ENCODE data around the gene PRSS1.

The PRSS1 gene

DNA sequence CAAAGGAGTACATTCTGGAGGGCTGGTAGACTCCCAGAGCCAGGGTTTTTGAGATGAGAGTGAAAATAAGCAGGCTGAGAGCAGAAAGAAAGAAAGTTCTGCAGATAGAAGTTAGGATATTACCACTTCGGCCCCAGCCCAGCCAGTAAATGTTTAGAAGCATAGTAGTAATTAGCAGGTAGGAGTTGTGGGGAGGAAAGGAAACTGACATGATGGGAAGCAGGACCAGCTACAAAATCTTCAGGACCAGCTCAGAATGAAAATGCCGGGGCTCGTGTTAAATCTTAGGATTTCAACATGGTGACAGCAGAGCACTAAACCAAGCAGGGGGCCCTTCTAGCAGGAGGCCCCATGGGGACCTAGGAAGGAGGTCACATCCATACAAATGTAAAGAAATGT is 50.2 kb downstream of the PRSS1 start:
- Histone ChIP-seq H2BK5ac (ENCODE audit: low read depth, low read length, poor library complexity, severe bottlenecking) (no peak overlapping the region), H2BK120ac (ENCODE audit: low read depth, low read length) (no peak overlapping the region), H3K14ac (ENCODE audit: low read length in 2 of 2) (no peak overlapping the region), H3K4ac (ENCODE audit: low read depth in 1 of 2, low read length in 2 of 2) (no peak overlapping the region), H4K8ac (ENCODE audit: low read length) (no peak overlapping the region), H3K36me3 (ENCODE audit: control insufficient read depth in 1 of 2, insufficient read depth in 2 of 2, low read depth in 1 of 2, low read length in 2 of 2) (no peaks in the 10 kb centered on the region), H2AK5ac (ENCODE audit: low read length, severe bottlenecking) (no peak overlapping the region), H2BK15ac (ENCODE audit: low read depth, poor library complexity, severe bottlenecking) (no peak overlapping the region), H3K9ac (ENCODE audit: low read length) (no peak overlapping the region), H3K9me3 (ENCODE audit: control insufficient read depth, low read length) (no peaks in the 10 kb centered on the region), H3K4me1 (ENCODE audit: control insufficient read depth, insufficient read depth, low read depth, low read length) (peaks cover 13% of the 10 kb centered on the region), H4K91ac (ENCODE audit: low read length) (no peak overlapping the region), H3K18ac (ENCODE audit: low read depth in 1 of 2, low read length in 2 of 2) (no peak overlapping the region), H3K79me1 (replicated peaks; ENCODE audit: low read length, poor library complexity, severe bottlenecking) (no peaks in the 10 kb centered on the region), H3K27me3 (ENCODE audit: control insufficient read depth in 1 of 2, insufficient read depth in 1 of 2, low read length in 2 of 2) (peaks cover 91 to 95% of the 10 kb centered on the region in 2 experiments), H2AFZ (ENCODE audit: low read depth, low read length) (no peak overlapping the region), H3K4me3 (ENCODE audit: insufficient read depth in 1 of 2, low read depth in 1 of 2, low read length in 2 of 2) (no peak overlapping the region), H3K4me2 (ENCODE audit: low read length, poor library complexity, severe bottlenecking) (no peak overlapping the region), H2BK12ac (ENCODE audit: low read length in 2 of 2) (no peak overlapping the region), H3K27ac (ENCODE audit: low read length, poor library complexity, severe bottlenecking) (no peak overlapping the region), H3K23ac (ENCODE audit: low read length in 2 of 2) (no peak overlapping the region)
- DNase-seq = no peak
- 52% methylated on average over 3 of the region's 3 CpGs for WGBS

DNA sequence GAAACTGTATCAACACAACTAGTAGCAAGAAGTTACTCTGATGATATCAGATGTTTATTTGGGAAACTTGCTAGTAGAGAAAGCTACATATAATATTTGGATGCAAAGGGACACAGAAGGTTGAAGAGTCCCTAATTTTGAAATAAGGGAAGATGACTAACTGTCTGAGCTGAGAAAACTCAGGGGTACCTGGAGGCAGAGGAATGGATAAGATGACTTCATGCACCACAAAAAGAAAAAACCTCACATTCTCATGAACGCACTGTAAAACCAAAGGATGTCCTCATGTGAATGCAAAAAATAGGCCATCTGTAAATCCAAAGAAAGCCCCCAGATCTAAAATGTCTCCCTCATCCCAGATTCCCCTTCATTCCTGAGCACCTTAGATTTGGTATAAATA is 50.8 kb downstream of the PRSS1 start:
- WGBS = 89% methylated on average over 1 of the region's 1 CpG
- H2BK12ac ChIP-seq (ENCODE audit: low read length in 2 of 2) = no peak overlapping the region
- no peak overlapping the region for H3K4me2 ChIP-seq (ENCODE audit: low read length, poor library complexity, severe bottlenecking)
- peaks cover 91 to 94% of the 10 kb centered on the region in 2 experiments for H3K27me3 ChIP-seq (ENCODE audit: control insufficient read depth in 1 of 2, insufficient read depth in 1 of 2, low read length in 2 of 2)
- no peak overlapping the region for H2AK5ac ChIP-seq (ENCODE audit: low read length, severe bottlenecking)
- H3K79me1 ChIP-seq (replicated peaks; ENCODE audit: low read length, poor library complexity, severe bottlenecking) = no peaks in the 10 kb centered on the region
- no peak overlapping the region for H4K91ac ChIP-seq (ENCODE audit: low read length)
- no peak for DNase-seq
- H3K27ac ChIP-seq (ENCODE audit: low read length, poor library complexity, severe bottlenecking) = no peak overlapping the region
- peaks cover 13% of the 10 kb centered on the region for H3K4me1 ChIP-seq (ENCODE audit: control insufficient read depth, insufficient read depth, low read depth, low read length)
- H3K4me3 ChIP-seq (ENCODE audit: insufficient read depth in 1 of 2, low read depth in 1 of 2, low read length in 2 of 2) = no peak overlapping the region
- no peak overlapping the region for H3K4ac ChIP-seq (ENCODE audit: low read depth in 1 of 2, low read length in 2 of 2)
- no peak overlapping the region for H2BK15ac ChIP-seq (ENCODE audit: low read depth, poor library complexity, severe bottlenecking)
- no peak overlapping the region for H3K14ac ChIP-seq (ENCODE audit: low read length in 2 of 2)
- H2BK120ac ChIP-seq (ENCODE audit: low read depth, low read length) = no peak overlapping the region
- no peaks in the 10 kb centered on the region for H3K9me3 ChIP-seq (ENCODE audit: control insufficient read depth, low read length)
- no peak overlapping the region for H4K8ac ChIP-seq (ENCODE audit: low read length)
- H3K9ac ChIP-seq (ENCODE audit: low read length) = no peak overlapping the region
- H2AFZ ChIP-seq (ENCODE audit: low read depth, low read length) = no peak overlapping the region
- no peaks in the 10 kb centered on the region for H3K36me3 ChIP-seq (ENCODE audit: control insufficient read depth in 1 of 2, insufficient read depth in 2 of 2, low read depth in 1 of 2, low read length in 2 of 2)
- no peak overlapping the region for H3K18ac ChIP-seq (ENCODE audit: low read depth in 1 of 2, low read length in 2 of 2)
- no peak overlapping the region for H2BK5ac ChIP-seq (ENCODE audit: low read depth, low read length, poor library complexity, severe bottlenecking)
- H3K23ac ChIP-seq (ENCODE audit: low read length in 2 of 2) = no peak overlapping the region

DNA sequence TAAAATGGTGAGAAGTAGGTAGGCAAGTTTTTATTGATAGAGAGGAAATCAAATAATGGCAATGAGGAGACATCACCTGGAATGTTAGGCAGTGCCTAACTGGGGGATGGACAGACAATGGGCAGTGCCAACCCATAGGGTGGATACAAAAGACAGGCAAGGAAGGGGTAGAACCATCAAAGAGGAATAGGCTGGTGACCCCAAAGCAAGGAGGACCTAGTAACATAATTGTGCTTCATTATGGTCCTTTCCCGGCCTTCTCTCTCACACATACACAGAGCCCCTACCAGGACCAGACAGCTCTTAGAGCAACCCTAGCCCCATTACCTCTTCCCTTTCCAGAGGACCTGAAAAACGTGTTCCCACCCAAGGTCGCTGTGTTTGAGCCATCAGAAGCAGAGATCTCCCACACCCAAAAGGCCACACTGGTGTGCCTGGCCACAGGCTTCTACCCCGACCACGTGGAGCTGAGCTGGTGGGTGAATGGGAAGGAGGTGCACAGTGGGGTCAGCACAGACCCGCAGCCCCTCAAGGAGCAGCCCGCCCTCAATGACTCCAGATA is 51.5 kb downstream of the PRSS1 start:
- H3K18ac ChIP-seq (ENCODE audit: low read depth in 1 of 2, low read length in 2 of 2) = no peak overlapping the region
- no peaks in the 10 kb centered on the region for H3K9me3 ChIP-seq (ENCODE audit: control insufficient read depth, low read length)
- no peak overlapping the region for H2BK12ac ChIP-seq (ENCODE audit: low read length in 2 of 2)
- H2AFZ ChIP-seq (ENCODE audit: low read depth, low read length) = no peak overlapping the region
- H3K79me1 ChIP-seq (replicated peaks; ENCODE audit: low read length, poor library complexity, severe bottlenecking) = no peaks in the 10 kb centered on the region
- no peak overlapping the region for H3K14ac ChIP-seq (ENCODE audit: low read length in 2 of 2)
- H3K36me3 ChIP-seq (ENCODE audit: control insufficient read depth in 1 of 2, insufficient read depth in 2 of 2, low read depth in 1 of 2, low read length in 2 of 2) = no peaks in the 10 kb centered on the region
- no peak overlapping the region for H4K91ac ChIP-seq (ENCODE audit: low read length)
- H2BK5ac ChIP-seq (ENCODE audit: low read depth, low read length, poor library complexity, severe bottlenecking) = no peak overlapping the region
- peaks cover 13% of the 10 kb centered on the region for H3K4me1 ChIP-seq (ENCODE audit: control insufficient read depth, insufficient read depth, low read depth, low read length)
- H3K23ac ChIP-seq (ENCODE audit: low read length in 2 of 2) = no peak overlapping the region
- H3K27ac ChIP-seq (ENCODE audit: low read length, poor library complexity, severe bottlenecking) = no peak overlapping the region
- no peak for DNase-seq
- H2BK15ac ChIP-seq (ENCODE audit: low read depth, poor library complexity, severe bottlenecking) = no peak overlapping the region
- no peak overlapping the region for H2AK5ac ChIP-seq (ENCODE audit: low read length, severe bottlenecking)
- H2BK120ac ChIP-seq (ENCODE audit: low read depth, low read length) = no peak overlapping the region
- peaks cover 91 to 93% of the 10 kb centered on the region in 2 experiments for H3K27me3 ChIP-seq (ENCODE audit: control insufficient read depth in 1 of 2, insufficient read depth in 1 of 2, low read length in 2 of 2)
- H3K4me3 ChIP-seq (ENCODE audit: insufficient read depth in 1 of 2, low read depth in 1 of 2, low read length in 2 of 2) = no peak overlapping the region
- H4K8ac ChIP-seq (ENCODE audit: low read length) = no peak overlapping the region
- WGBS = 85% methylated on average over 2 of the region's 7 CpGs
- H3K4ac ChIP-seq (ENCODE audit: low read depth in 1 of 2, low read length in 2 of 2) = no peak overlapping the region
- no peak overlapping the region for H3K9ac ChIP-seq (ENCODE audit: low read length)
- no peak overlapping the region for H3K4me2 ChIP-seq (ENCODE audit: low read length, poor library complexity, severe bottlenecking)

DNA sequence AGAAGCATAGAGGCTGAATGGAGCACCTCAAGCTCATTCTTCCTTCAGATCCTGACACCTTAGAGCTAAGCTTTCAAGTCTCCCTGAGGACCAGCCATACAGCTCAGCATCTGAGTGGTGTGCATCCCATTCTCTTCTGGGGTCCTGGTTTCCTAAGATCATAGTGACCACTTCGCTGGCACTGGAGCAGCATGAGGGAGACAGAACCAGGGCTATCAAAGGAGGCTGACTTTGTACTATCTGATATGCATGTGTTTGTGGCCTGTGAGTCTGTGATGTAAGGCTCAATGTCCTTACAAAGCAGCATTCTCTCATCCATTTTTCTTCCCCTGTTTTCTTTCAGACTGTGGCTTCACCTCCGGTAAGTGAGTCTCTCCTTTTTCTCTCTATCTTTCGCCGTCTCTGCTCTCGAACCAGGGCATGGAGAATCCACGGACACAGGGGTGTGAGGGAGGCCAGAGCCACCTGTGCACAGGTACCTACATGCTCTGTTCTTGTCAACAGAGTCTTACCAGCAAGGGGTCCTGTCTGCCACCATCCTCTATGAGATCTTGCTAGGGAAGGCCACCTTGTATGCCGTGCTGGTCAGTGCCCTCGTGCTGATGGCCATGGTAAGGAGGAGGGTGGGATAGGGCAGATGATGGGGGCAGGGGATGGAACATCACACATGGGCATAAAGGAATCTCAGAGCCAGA is 52.5 kb downstream of the PRSS1 start:
- Histone ChIP-seq H3K9me3 (ENCODE audit: control insufficient read depth, low read length) (no peaks in the 10 kb centered on the region), H3K4me1 (ENCODE audit: control insufficient read depth, insufficient read depth, low read depth, low read length) (peaks cover 10% of the 10 kb centered on the region), H3K36me3 (ENCODE audit: control insufficient read depth in 1 of 2, insufficient read depth in 2 of 2, low read depth in 1 of 2, low read length in 2 of 2) (no peaks in the 10 kb centered on the region), H3K4me2 (ENCODE audit: low read length, poor library complexity, severe bottlenecking) (no peak overlapping the region), H2AK5ac (ENCODE audit: low read length, severe bottlenecking) (no peak overlapping the region), H2BK15ac (ENCODE audit: low read depth, poor library complexity, severe bottlenecking) (no peak overlapping the region), H2BK120ac (ENCODE audit: low read depth, low read length) (no peak overlapping the region), H3K27ac (ENCODE audit: low read length, poor library complexity, severe bottlenecking) (no peak overlapping the region), H2AFZ (ENCODE audit: low read depth, low read length) (no peak overlapping the region), H4K8ac (ENCODE audit: low read length) (no peak overlapping the region), H3K4ac (ENCODE audit: low read depth in 1 of 2, low read length in 2 of 2) (no peak overlapping the region), H4K91ac (ENCODE audit: low read length) (no peak overlapping the region), H3K9ac (ENCODE audit: low read length) (no peak overlapping the region), H2BK12ac (ENCODE audit: low read length in 2 of 2) (no peak overlapping the region), H3K27me3 (ENCODE audit: control insufficient read depth in 1 of 2, insufficient read depth in 1 of 2, low read length in 2 of 2) (peaks cover 87 to 90% of the 10 kb centered on the region in 2 experiments), H2BK5ac (ENCODE audit: low read depth, low read length, poor library complexity, severe bottlenecking) (no peak overlapping the region), H3K14ac (ENCODE audit: low read length in 2 of 2) (no peak overlapping the region), H3K79me1 (replicated peaks; ENCODE audit: low read length, poor library complexity, severe bottlenecking) (no peaks in the 10 kb centered on the region), H3K18ac (ENCODE audit: low read depth in 1 of 2, low read length in 2 of 2) (no peak overlapping the region), H3K23ac (ENCODE audit: low read length in 2 of 2) (no peak overlapping the region), H3K4me3 (ENCODE audit: insufficient read depth in 1 of 2, low read depth in 1 of 2, low read length in 2 of 2) (peak overlapping the region in 1 of 2 experiments; percentile 20)
- no peak for DNase-seq
- 90% methylated on average over 7 of the region's 8 CpGs for WGBS
